ENCODE measurements around the gene EPS8. TPM values are rescaled to one million over a fixed set of nuclear protein-coding genes. Genes with fewer than 3 reads are reported as not detected.
"Not testable (repeated sequence)": the region's sequence is repeated elsewhere in the genome, so short reads cannot be mapped to it uniquely, and the experiment has no call there.

The EPS8 gene
- total RNA-seq, 1 donor from 2014 or later, result 22.0 TPM

GRCh38 chr12:15616495-15616894 lies 172.7 kb downstream of the EPS8 start:
- DNase-seq (ENCODE audit: extremely low read depth, low read depth, low spot score), result not testable (repeated sequence)

DNA sequence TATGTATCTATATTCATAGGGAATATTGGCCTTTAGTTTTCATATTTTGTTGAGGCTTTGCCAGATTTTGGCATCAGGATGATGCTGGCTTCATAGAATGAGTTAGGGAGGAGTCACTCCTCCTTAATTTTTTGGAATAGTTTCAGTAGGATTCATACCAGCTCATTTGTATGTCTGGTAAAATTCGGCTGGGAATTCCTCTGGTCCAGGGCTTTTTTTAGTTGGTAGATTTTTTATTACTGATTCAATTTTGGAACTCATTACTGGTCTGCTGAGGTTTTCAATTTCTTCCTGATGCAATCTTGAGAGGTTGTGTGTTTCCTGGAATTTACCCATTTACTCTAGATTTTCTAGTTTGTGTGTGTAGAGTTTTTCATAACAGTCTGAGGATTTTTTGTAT lies 175.2 kb downstream of the EPS8 start:
- DNase-seq (ENCODE audit: extremely low read depth, low read depth, low spot score), result no peak

GRCh38 chr12:15608941-15609340 lies 180.2 kb downstream of the EPS8 start:
- no peak for DNase-seq (ENCODE audit: extremely low read depth, low read depth, low spot score)

GRCh38 chr12:15608406-15608805 lies 180.8 kb downstream of the EPS8 start:
- no peak for DNase-seq (ENCODE audit: extremely low read depth, low read depth, low spot score)

DNA sequence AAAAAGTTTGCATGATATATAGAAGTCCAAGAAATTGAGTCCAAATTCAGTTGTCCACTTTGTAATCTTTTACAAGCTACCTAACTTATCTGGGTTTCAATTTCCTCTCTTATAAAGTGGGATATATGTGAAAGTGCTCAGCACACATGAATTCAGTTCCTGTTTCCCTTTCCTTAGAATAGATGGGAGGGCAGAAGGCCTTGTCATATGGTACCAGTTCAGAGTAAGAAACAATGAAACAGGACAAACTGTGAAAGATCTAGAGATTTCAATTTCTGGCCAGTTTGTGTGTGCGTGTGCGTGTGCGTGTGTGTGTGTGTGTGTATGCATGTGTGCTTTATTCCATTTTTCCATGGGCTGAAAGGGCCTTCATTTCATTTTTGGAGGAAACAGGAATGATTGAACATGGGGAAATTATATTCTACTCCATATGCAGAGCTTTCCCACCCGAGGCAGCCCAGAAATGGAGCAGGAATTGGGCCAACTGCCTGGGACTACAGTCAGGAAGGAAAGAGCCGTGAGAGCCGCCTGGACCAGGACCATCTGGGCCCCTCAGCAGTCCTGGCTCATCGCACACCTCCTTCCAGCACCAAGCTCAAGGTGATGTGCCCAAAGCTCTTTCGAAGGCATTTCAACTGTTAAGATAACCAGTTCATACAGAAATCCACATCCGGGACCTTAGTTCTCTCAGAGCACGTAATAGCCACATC lies 183.2 kb downstream of the EPS8 start:
- no peak for DNase-seq (ENCODE audit: extremely low read depth, low read depth, low spot score)

- DNase-seq (ENCODE audit: extremely low read depth, low read depth, low spot score), result no peak
Measured at GRCh38 chr12:15603474-15604085, 185.6 kb downstream of the EPS8 start.

DNA sequence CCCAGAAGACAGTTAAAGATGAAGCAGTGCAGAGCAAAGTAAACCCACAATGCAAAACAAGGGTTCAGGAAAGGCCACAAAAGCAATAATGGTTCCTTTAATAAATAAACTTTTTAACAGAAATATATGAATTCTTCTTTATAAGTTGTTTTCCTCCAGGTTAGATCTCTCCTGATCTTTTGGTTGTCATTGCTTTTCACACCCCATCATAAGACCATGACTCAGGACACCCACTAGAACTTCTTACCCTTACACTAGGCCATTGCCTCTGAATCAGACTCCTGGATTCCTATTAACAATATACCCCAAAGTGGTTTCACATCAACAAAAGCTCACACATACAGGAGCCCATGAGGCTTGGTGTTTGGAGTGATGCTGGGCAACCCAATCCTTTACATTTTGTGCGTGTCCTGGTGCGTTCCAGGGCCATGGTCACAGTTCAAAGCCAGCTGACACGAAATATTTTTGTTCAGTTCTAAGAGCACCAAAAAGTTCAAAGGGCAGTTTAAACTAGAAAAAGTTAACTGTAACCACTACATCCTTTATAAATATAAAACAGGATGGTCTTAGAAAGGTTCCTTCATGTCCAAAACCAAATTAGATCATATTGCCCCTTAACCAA lies 187.0 kb downstream of the EPS8 start:
- DNase-seq (ENCODE audit: extremely low read depth, low read depth, low spot score), result no peak

DNA sequence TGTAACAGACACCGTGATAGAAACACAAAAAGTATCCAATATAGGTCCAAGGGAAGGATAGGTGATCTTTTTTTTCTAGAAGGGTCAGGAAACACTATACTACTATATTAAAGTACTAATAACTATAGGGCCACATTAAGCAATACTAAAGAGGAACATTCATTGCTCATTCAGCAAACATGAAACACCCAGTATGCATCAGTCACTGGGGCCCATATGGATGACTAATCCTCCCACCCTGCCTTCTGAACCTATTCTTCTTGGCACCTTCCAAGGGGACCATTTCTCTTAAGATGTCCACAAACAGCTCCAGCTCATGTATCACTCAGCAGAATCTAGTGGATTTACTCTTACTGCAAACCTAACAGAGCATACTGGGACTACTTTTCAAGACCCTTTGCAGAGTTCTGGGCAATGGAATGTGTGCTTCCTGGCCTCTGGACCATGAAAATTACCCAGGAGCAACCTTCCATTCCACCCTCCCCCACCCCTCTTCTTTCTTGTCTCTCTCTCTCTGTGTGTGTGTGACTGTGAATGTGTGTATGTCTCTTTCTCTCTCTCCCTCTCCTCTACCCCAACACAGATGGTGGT lies 187.9 kb downstream of the EPS8 start:
- no peak for DNase-seq (ENCODE audit: extremely low read depth, low read depth, low spot score)

GRCh38 chr12:15600223-15600935 lies 188.8 kb downstream of the EPS8 start:
- no peak for DNase-seq (ENCODE audit: extremely low read depth, low read depth, low spot score)

DNA sequence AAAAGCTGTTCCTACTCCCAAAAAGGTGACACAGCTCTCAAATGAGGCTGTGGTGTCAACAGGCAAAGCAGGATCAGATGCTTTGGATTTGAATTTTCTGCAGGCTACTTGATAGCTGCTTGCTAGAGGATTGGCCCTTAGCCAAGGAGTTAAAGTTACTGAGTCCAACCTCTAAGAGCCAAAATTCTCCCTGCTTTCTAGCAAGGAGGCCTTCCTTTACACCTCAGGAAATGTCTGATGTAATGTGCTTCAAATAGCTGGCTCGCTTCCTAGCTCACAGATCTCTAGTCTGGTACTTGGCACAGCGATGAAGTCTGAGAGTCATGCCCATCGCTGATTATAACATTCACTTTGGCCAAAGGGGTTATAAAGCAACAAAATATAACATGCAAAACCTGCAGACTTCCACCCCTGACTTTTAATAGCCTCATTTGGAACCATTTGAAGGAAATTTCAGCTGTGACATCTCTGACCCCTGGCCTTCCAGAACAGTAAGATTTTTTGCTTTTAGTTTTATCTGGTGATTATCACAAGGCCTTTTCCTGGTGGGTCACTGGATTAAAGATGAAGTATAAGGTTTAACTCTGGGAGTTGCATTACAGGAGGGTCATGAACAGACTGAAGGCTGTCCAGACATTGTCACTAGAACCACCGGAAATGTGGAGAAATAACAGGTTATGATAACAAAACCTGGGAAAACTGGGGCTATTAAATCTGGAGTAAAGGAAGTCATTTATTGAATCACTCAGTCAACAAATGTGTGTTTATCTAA lies 189.7 kb downstream of the EPS8 start:
- no peak for DNase-seq (ENCODE audit: extremely low read depth, low read depth, low spot score)

- DNase-seq (ENCODE audit: extremely low read depth, low read depth, low spot score), result no peak
Measured at GRCh38 chr12:15597125-15597830, 191.9 kb downstream of the EPS8 start.

- no peak for DNase-seq (ENCODE audit: extremely low read depth, low read depth, low spot score)
Measured at GRCh38 chr12:15596174-15596573, 193.0 kb downstream of the EPS8 start.

- DNase-seq (ENCODE audit: extremely low read depth, low read depth, low spot score), result no peak
Measured at GRCh38 chr12:15592934-15593333, 196.3 kb downstream of the EPS8 start.

DNA sequence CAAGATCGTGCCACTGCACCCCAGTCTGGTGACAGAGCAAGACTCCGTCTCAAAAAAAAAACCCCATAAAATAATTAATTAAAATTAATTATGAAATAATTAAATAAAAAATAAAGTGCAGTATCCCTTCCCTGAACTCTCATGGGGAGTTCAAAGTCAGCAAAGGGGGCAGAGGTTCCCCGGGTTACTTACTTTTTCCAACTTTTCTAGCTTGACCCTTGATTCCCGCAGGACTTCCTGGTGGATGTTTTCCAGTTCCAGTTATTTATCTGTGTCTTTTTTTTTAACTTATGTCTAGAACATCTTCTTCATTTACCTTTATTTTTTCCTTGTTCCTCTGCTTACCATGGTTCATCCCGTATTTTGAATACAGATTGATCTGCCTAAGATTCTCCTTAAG lies 197.4 kb downstream of the EPS8 start:
- no peak for DNase-seq (ENCODE audit: extremely low read depth, low read depth, low spot score)

GRCh38 chr12:15590180-15590826 lies 198.9 kb downstream of the EPS8 start:
- DNase-seq (ENCODE audit: extremely low read depth, low read depth, low spot score), result no peak

DNA sequence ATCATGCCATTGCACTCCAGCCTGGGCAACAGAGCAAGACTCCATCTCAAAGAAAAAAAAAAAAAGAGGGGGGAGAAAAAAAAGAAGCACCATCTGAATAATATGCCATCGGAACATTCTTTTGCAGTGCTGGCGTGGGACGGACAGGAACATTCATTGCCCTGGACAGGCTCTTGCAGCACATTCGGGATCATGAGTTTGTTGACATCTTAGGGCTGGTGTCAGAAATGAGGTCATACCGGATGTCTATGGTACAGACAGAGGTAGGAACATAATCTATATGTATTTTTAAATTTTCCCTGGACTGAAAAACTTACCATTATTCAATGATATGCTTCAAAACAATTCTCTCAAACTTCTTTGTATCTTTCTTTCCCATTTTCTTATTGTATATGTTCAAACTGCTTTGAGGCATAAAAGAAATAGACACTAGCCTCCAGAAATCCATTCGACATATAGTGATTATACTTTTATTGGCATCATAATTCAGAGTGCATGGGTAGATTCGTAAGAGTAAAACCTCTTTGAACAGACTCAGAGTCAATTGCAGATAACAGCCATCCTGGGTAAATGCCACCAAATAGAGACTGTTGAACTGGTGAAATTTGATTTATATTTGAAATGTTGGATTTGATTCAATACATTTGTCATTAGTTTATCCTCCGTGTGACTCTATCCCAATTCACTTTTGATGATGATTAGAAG lies 199.7 kb downstream of the EPS8 start:
- no peak for DNase-seq (ENCODE audit: extremely low read depth, low read depth, low spot score)

- no peak for DNase-seq (ENCODE audit: extremely low read depth, low read depth, low spot score)
Measured at GRCh38 chr12:15584366-15585041, 204.7 kb downstream of the EPS8 start.

- DNase-seq (ENCODE audit: extremely low read depth, low read depth, low spot score), result no peak
Measured at GRCh38 chr12:15583804-15584203, 205.4 kb downstream of the EPS8 start.
